Esophagus muscularis mucosa (tissue), 4 donors: ENCODE data around the gene RNF5. TPM values are rescaled to one million over a fixed set of nuclear protein-coding genes. Genes with fewer than 3 reads are reported as not detected.
A peak's percentile ranks its signal among the peaks of the same experiment; 100 is the strongest.

Experiments used
- DNase-seq: peaks from one replicate; pipeline ENCODE4 v3.0.0-alpha.2; 2017; ENCODE audit errors: extremely low spot score
- H3K27ac ChIP-seq, 4 donors: fragments of 200-600 bp; sonication (generic); replicated peaks in 1 of 4; 1 replicate in 3 of 4; 2 replicates in 1 of 4; pipeline ENCODE4 v1.5.1; 2016 to 2019; ENCODE audit warnings: mild to moderate bottlenecking in 1 of 4
- H3K27me3 ChIP-seq, 4 donors: fragments of 200-600 bp; sonication (generic); one replicate each; pipeline versions ENCODE4 v1.5.1 to v1.6.0; 2016 to 2019
- H3K36me3 ChIP-seq, 4 donors: fragments of 200-600 bp; sonication (generic); one replicate each; pipeline ENCODE4 v1.5.1; 2016 to 2019
- H3K4me1 ChIP-seq, 4 donors: fragments of 200-600 bp; sonication (generic); one replicate each; pipeline ENCODE4 v1.5.1; 2016 to 2019
- H3K4me3 ChIP-seq, 4 donors: fragments of 200-600 bp; sonication (generic); 1 replicate in 2 of 4; 2 replicates in 2 of 4; pipeline ENCODE4 v1.5.1; 2016 to 2019; ENCODE audit warnings: mild to moderate bottlenecking in 4 of 4, moderate library complexity in 1 of 4
- H3K9me3 ChIP-seq, 4 donors: fragments of 200-600 bp; sonication (generic); 1 replicate in 3 of 4; 2 replicates in 1 of 4; pipeline ENCODE4 v1.5.1; 2016 to 2019
- CTCF ChIP-seq, 3 experiments: fragments of 200-600 bp in 2 of 3; fragments of 450-650 bp in 1 of 3; sonication (generic) in 2 of 3; IDR thresholded peaks; one replicate each; pipeline ENCODE4 v1.5.1; 2017 to 2019; ENCODE audit warnings: antibody characterized with exemption in 3 of 3, mild to moderate bottlenecking in 2 of 3, moderate library complexity in 1 of 3
- EP300 ChIP-seq: sonication (generic); formaldehyde crosslinking; IDR thresholded peaks from one replicate; pipeline ENCODE4 v1.6.1; 2017; ENCODE audit warnings: antibody characterized with exemption
- POLR2A ChIP-seq: fragments of 450-650 bp; IDR thresholded peaks from one replicate; pipeline ENCODE4 v1.6.1; 2017; ENCODE audit warnings: antibody characterized with exemption, moderate library complexity, mild to moderate bottlenecking, low read depth
- POLR2AphosphoS5 ChIP-seq, 2 donors: sonication (generic); formaldehyde crosslinking; IDR thresholded peaks; one replicate each; pipeline ENCODE4 v1.6.1; 2017; ENCODE audit warnings: antibody characterized with exemption in 2 of 2
- WGBS: methylation state at CpG from one replicate; pipeline ENCODE4 v1.1.5; 2018; 5-methylcytosine and 5-hydroxymethylcytosine counted together
- intact Hi-C: fragments of 100-400 bp; cut with DNase I; formaldehyde crosslinking; loops from one replicate; pipeline ENCODE4 v1.15.1; 2023
- total RNA-seq, 4 donors: library from RNA; depleted of rRNA; stranded (reverse); fragments of >200 nt; gene quantifications; one replicate each; pipeline versions ENCODE4 v1.1.0 to v1.2.1, GENCODE V29; 2016

The RNF5 gene
- total RNA-seq, 4 donors from 2014 or later = 76.2 to 91.4 (median 88.5) TPM

GRCh38 chr6:32171234-32171633 lies 7.0 kb upstream of the RNF5 start:
- H3K4me1 ChIP-seq = peaks cover 13 to 46% (median 42%) of the 10 kb centered on the region in 4 donors
- no peak overlapping the region for H3K4me3 ChIP-seq
- no peaks in the 10 kb centered on the region for H3K9me3 ChIP-seq
- 93% methylated on average over 6 of the region's 6 CpGs for WGBS
- intact Hi-C loops = no loop called here
- H3K27ac ChIP-seq = no peak overlapping the region
- no peak for DNase-seq
- H3K27me3 ChIP-seq = no peaks in the 10 kb centered on the region
- H3K36me3 ChIP-seq = peaks cover 13 to 53% (median 49%) of the 10 kb centered on the region in 4 donors
- no peak for TF ChIP-seq POLR2AphosphoS5 (IDR thresholded peaks at IDR 0.05)

GRCh38 chr6:32173051-32173727 lies 5.0 kb upstream of the RNF5 start:
- Histone ChIP-seq H3K9me3 (no peaks in the 10 kb centered on the region), H3K4me3 (no peak overlapping the region), H3K36me3 (peaks cover 11 to 33% (median 30%) of the 10 kb centered on the region in 4 donors), H3K27ac (peak overlapping the region in 3 of 4 donors; percentile 52 to 66 (median 62)), H3K4me1 (peaks cover 24 to 53% (median 48%) of the 10 kb centered on the region in 4 donors), H3K27me3 (no peaks in the 10 kb centered on the region)
- intact Hi-C loops = no loop called here
- 69% methylated on average over 4 of the region's 4 CpGs for WGBS
- no peak for DNase-seq
- TF ChIP-seq EP300 (no peak), POLR2AphosphoS5 (IDR thresholded peaks at IDR 0.05) (peak in 1 of 2 donors; percentile 32), CTCF (IDR thresholded peaks at IDR 0.05) (no peak), POLR2A (no peak)

- no peaks in the 10 kb centered on the region for H3K9me3 ChIP-seq
- H3K4me3 ChIP-seq = peak overlapping the region in 1 of 4 donors; percentile 75
- H3K4me1 ChIP-seq = peaks cover 30 to 55% (median 53%) of the 10 kb centered on the region in 4 donors
- 90% methylated on average over 1 of the region's 1 CpG for WGBS
- H3K36me3 ChIP-seq = peaks cover 8 to 21% (median 19%) of the 10 kb centered on the region in 4 donors
- peak overlapping the region in 2 of 4 donors; percentile 52 to 66 for H3K27ac ChIP-seq
- TF ChIP-seq POLR2AphosphoS5 (IDR thresholded peaks at IDR 0.05) (no peak), CTCF (IDR thresholded peaks at IDR 0.05) (no peak), EP300 (no peak), POLR2A (no peak)
- no peak for DNase-seq
- intact Hi-C loops = no loop called here
- H3K27me3 ChIP-seq = no peaks in the 10 kb centered on the region
Observed at GRCh38 chr6:32174416-32174815, 3.8 kb upstream of the RNF5 start.

- H3K27me3 ChIP-seq = no peaks in the 10 kb centered on the region
- intact Hi-C loops = no loop called here
- H3K4me3 ChIP-seq = peak overlapping the region; percentile 74 to 93 (median 80)
- H3K27ac ChIP-seq = peak overlapping the region; percentile 94 to 99 (median 96)
- WGBS = 10% methylated on average over 2 of the region's 2 CpGs
- no peak for TF ChIP-seq POLR2A
- no peak for TF ChIP-seq POLR2AphosphoS5 (IDR thresholded peaks at IDR 0.05)
- TF ChIP-seq EP300 = no peak
- TF ChIP-seq CTCF (IDR thresholded peaks at IDR 0.05) = no peak
- peaks cover 38 to 64% (median 62%) of the 10 kb centered on the region in 4 donors for H3K4me1 ChIP-seq
- H3K36me3 ChIP-seq = peaks cover 2 to 20% (median 18%) of the 10 kb centered on the region in 4 donors
- no peaks in the 10 kb centered on the region for H3K9me3 ChIP-seq
- DNase-seq = no peak
Observed at GRCh38 chr6:32175322-32175710, 2.9 kb upstream of the RNF5 start.

- Histone ChIP-seq H3K36me3 (peaks cover 0 to 20% (median 17%) of the 10 kb centered on the region in 4 donors), H3K4me3 (peak within 1 kb of the TSS; percentile 74 to 93 (median 80)), H3K9me3 (no peaks in the 10 kb centered on the region), H3K4me1 (peaks cover 39 to 69% (median 68%) of the 10 kb centered on the region in 4 donors), H3K27me3 (no peaks in the 10 kb centered on the region), H3K27ac (peak within 1 kb of the TSS; percentile 94 to 99 (median 96))
- TF ChIP-seq POLR2AphosphoS5 (IDR thresholded peaks at IDR 0.05) (peak; percentile 92 to 96), CTCF (IDR thresholded peaks at IDR 0.05) (no peak)
- intact Hi-C loops = no loop called here
- DNase-seq = peak; percentile 98
- WGBS = under 1% methylated on average over 21 of the region's 27 CpGs
Observed at GRCh38 chr6:32175711-32176475, 2.3 kb upstream of the RNF5 start, which contains the start of gene AGPAT1. TSS of gene AGPAT1 (minus strand) at chr6:32176084. CDS start at chr6:32171496, 4,588 bp downstream.
